IPS DF 19.7 (cell line): ENCODE data around the gene ENTPD5.
"Not testable (repeated sequence)": the region's sequence is repeated elsewhere in the genome, so short reads cannot be mapped to it uniquely, and the experiment has no call there.

Experiments used
- DNase-seq: peaks from one replicate; pipeline ENCODE4 v3.0.0-alpha.2; 2013; ENCODE audit warnings: low read depth, low spot score

ENTPD5 gene

DNA sequence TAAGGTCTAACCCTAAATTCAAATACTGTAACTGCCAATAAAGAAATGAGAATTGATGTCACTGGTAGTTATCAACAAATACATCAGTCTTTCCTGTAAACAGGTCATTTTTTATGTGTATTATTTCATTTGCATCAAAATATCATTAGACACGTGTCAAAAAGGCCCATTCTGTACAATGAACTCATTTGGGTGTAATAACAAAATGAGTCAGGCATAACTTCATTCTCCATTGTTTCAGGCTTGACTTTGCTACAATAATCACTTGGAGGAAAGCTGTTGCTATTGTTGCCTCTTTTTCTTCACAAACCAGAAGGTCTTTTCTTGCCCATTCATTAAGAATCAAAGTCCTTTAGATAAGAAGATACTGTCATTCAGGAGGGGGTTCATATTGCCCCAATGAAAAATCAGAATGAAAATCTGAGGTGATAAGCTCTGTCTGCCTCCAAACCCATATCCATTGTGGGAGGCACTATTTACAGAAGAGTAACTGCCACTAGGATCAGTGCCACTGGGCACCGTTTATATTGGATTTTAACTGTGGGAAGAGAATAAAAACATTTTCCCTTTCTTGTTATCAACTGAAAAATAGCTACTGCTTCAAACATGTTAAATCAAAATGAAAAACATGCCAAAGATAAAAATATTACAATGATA lies 10.1 kb downstream of the ENTPD5 start:
- no peak for DNase-seq

DNA sequence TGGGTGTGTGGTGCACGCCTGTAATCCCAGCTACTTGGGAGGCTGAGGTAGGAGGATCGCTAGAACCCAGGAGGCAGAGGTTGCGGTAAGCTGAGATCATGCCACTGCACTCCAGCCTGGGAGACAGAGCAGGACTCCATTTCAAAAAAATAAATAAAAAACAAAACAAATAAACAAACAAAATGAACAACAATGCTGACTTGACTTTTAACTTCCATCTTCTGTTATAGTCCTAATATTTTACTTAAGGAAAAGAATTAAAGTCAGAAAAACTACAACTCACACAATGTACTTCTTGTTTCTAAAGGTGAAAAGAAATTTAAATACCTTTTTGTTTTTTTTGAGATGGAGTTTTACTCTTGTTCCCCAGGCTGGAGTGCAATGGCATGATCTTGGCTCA lies 13.4 kb downstream of the ENTPD5 start:
- not testable (repeated sequence) for DNase-seq

DNA sequence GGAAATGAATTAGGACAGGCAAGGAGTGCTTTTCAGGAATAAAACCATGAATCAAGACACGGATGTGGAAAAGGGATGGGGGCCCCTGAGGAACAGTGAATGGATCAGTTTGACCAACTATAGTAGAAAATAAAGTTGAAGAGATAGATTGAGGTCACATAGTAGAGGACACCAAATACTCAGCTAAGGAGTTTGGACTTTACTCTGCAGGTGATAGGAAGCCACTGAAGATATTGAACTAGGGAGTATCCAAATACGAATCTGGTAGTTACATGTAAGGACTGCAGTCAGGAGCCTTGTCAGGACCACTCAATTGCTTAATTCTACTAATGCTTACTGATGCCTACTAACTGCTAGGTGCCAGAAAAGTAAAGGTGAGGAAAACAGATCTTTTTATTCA lies 20.4 kb downstream of the ENTPD5 start:
- DNase-seq = no peak

DNA sequence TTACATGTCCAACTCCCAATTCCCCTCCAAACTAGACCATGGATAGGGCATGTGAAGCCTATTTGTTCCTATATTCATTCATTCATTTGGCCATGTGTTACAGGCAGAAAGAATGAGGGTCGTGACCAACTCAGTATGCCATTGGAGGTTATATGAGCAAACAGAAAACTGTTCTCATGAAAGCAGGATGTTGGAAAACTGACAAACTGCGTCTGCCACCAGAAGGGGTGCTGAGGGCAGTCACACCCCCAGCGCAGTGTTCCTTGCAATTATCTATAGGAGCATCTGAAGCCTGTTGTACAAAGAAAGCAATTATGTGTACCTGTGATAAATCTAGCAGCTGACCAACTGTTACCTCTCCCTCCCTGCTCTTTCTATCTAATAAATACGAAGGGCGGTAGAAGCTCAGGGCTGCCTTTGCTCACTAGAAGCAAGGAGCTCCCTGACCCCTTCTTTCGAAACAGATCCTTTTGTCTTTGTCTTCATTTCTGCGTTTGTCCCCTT lies 21.1 kb downstream of the ENTPD5 start:
- no peak for DNase-seq

DNA sequence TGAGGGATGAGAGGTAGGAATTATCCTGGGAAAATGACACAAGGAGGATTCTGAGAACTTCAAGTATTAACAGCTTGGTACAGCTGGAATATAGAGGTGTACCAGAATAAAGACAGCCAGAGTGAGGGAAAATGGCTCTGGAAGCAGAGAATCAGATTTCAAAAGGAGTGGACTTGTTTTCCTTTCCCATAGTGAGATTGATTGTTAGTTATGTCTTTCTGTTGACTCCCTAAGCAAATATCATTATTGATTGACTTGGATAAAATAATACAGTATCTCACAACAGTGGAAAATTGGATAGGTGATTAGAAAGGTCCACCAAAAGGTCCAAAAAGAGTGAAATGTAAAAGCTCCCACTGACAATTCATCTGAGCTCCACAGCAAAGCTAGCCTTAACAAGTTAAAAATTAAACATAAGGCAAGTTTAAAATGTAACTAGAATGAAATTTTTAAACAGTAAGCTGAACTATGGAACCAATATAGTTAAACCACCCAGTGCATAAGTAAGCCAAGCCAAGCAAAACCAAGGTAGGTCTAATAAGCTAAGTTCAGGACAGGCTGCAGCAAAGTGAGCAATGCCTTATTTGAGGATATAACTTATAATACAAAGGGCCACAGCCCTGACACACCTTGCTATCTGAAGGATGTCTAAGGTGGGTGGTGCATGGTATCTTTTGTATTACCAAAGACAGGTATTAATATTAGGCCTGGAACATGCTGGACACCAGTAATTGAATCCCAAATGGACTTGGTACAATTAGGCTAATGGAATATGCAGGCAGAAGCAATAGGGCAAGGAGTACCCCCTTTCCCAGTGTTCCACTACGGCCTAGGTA lies 21.8 kb downstream of the ENTPD5 start:
- no peak for DNase-seq

DNA sequence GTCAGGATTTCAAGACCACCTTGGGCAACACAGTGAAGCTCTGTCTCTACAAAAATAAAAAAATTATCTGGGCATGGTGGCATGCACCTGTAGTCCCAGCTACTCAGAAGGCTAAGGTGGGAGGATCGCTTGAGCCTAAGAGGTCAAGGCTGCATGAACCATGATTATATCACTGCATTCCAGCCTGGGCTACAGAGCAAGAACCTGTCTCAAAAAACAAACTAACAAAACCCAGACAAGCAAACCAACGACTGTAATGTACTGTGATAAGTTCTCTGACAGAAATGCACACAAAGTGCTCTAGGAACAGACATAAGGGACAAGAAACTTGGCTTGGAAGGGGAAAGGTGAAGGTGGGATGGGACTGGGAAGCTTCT lies 22.4 kb downstream of the ENTPD5 start:
- no peak for DNase-seq

DNA sequence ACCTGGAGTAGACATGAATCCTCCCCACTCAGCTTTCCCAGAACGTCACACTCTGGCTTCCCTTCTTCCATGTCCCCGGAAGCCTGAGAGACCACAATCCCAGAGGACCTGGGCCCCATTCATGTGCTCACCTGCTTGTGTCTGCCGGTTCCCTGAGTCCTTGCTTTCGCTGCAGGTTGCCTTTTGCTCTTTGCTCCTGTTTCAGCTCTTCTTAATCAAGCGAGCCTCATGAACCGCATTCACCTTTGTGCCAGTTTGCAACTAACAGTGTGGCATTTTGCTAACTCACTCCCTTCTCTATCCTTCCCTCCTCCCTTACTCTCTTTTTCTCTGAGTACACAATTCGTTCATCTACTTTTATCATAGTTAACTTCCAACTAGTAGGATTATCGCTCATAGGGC lies 23.1 kb downstream of the ENTPD5 start:
- DNase-seq = no peak

DNA sequence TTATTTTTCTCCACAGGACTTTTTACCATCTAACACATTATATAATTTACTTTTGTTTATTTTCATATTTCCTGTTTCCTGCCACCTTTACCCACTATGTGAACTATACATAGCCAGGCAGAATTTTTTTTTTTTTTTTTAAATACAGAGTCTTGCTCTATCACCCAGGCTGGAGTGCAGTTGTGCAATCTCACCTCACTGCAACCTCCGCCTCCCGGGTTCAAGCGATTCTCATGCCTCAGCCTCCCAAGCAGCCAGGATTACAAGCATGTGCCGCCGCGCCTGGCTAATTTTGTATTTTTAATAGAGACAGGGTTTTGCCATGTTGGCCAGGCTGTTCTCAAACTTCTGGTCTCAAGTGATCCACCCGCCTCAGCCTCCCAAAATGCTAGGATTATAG lies 24.2 kb downstream of the ENTPD5 start:
- DNase-seq = not testable (repeated sequence)

DNA sequence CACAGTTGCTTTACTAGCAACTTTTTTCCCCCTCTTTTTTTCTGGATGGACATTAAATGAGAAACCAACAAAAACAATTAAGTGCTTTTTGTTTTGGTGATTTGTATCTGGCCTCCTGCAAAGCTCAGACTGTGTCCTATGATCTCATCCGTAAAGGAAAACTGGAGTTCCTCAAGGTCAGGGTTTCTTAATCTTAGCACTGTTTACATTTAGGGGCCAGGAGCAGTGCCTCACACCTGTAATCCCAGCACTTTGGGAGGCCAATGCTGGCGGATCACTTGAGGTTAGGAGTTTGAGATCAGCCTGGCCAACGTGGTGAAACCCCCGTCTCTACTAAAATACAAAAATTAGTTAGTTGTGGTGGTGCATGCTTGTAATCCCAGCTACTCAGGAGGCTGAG lies 28.0 kb downstream of the ENTPD5 start:
- no peak for DNase-seq

DNA sequence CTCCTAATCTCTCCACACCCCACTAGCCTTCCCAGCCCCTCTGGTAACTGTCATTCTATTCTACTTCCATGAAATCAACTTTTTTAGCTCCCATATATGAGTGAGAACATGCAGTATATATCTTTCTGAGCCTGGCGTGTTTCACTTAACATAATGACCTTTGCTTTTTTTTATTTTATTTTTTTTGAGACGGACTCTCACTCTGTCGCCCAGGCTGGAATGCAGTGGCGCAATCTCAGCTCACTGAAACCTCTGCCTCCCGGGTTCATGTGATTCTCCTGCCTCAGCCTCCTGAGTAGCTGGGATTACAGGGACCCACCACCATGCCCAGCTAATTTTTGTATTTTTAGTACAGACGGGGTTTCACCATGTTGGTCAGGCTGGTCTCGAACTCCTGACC lies 30.4 kb downstream of the ENTPD5 start:
- DNase-seq = not testable (repeated sequence)

DNA sequence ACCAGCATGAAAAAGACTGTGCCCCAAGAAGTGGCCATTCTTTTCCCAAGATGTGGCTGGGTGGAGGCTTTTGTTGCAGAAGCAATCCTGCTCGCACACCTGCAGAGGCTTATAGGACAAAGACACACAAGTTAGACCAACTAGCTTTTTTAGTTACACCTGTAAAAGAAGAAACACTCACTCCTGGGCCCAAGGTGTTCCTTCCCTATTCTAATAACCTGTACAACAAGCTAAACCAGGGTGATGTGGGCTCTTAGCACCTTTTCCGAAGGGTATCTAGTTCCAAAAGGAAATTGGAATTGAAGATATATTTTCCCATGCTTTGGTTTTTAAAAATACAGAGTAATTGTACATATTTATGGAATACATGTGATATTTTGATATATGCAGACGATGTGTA lies 31.0 kb downstream of the ENTPD5 start:
- no peak for DNase-seq

DNA sequence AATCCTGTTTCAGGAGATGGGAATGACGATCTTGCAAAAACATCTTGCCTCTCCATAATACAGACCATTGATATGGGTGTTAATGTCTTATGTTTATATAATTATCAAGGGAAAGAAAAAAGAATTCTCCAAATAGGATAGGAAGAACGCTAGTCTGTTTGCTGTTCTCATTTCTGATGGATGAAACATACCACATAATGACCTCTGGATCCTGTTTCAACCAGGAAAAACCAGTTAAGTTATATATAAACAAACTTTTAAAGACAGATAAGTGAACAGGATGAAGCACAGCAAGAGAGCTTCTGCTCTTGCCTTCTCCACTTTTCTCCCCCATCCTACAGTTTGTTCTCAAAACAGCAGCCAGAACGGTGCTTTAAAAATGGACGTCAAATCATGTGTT lies 41.2 kb downstream of the ENTPD5 start:
- no peak for DNase-seq

DNA sequence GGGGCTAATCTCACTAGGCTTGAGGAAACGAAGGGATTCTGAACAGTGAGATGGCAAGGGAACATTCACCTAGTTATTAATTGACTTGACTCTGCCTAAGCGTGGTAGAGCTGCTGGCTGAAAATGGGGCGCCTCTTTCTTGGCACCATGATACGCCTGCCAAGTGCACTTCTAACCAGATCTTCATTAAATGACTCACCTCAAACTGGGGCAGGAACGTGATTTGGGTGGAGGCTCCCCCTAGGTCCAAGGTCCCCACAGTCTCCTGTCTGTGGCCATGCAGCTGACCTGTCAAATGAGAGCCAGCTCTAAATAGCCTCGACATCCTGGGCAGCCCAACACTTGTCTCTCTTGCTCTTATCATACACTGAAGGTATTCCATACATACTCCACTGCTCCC lies 43.0 kb downstream of the ENTPD5 start:
- no peak for DNase-seq

DNA sequence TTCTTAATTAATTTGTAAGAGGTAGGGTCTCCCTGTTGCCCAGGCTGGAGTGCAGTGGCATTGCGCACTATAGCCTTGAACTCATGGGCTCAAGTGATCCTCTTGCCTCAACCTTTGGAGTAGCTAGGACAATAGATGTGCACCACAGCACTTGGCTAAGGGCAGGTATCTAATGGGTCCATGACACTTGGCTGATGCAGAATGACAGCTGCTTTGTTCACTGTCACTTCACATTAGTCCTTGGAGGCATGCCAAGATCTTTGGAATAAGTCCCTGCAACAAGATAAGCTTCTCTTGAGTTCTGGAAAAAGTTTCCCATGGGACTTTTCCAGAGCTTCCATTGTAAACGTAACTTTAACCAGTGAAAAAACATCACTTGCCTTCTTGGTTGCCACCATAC lies 45.6 kb downstream of the ENTPD5 start:
- no peak for DNase-seq

DNA sequence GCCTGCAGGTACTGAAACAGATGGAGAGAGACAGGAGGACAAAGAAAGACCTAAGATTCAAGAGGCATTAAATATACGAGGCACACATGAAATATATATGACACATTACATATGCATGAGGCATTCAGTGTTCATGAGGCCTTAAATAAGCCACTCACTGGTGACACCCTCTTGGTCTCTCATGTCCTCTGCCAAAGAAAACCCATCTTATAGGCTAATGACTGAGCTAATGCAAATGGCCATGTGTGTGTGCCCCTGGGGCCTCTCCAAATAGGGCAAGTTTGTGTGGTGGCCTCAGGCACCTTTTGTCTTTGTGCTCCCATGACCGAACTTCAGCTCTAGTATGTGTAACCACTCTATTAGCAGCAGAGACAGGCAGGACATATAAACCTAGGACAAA lies 50.2 kb downstream of the ENTPD5 start:
- no peak for DNase-seq

DNA sequence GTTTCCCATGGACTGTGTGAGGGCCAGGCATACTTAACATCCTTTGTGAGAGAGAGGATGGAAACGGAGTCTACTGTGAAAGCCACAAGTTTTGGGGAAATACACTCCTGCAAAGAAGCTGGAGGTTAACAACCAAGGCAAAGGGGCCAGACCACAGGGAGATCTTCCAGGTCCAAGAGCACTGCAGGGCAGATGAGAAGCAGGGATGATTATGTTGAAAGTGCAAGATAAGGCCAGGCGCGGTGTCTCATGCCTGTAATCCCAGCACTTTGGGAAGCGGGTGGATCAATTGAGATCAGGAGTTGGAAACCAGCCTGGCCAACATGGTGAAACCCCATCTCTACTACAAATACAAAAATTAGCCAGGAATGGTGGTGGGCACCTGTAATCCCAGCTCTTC lies 53.9 kb downstream of the ENTPD5 start:
- DNase-seq = no peak

DNA sequence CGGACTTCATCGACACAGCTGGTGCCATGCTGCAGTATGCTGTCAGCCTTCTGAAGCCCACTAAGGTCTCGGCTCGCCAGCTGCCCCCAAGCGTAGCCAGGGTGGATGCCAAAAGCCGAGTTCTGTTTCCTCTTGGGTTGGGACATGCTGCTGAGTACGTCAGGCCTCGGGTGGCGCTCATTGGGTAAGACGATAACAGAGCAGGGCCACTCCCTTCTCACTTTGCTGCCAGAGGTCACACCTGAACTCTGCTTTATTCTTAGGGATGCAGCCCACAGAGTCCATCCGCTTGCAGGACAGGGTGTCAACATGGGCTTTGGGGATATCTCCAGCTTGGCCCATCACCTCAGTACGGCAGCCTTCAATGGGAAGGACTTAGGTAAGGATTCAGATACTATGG lies 57.9 kb downstream of the ENTPD5 start:
- DNase-seq = no peak

DNA sequence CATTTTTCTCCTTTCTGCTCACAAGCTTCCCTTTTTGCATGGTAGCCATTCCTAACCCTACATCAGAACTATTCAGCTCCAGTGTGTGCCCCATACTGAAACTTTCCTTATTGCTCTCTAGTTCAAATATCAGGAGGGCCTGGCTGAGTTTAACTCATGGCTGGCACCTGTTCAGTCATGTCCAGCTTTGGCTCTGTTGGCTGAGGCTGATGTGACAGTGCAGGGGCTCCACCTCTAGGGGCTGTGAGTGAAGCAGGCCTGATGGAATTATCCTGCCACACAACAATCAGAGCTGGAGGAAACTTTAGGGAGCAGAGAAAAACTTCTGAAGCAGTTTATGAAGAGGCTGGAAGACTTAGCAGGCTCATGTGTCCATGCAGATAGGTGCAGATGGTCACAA lies 60.5 kb downstream of the ENTPD5 start:
- DNase-seq = no peak

DNA sequence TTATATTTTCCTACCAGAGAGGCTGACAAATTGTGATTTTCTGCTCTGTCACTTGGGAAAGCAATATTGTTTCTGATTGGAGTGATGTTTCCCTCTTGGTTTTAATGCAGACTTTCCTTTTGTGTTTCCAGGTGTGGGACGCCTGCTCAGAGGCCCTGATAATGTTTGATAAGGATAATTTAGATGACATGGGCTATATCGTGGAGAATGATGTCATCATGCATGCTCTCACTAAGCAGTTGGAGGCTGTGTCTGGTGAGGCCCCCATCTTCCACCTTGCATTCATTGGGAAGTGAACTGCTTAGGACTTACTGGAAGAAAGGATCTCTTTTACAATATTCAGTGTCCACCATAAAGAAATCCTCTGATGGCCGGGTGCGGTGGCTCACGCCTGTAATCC lies 63.4 kb downstream of the ENTPD5 start:
- DNase-seq = no peak

DNA sequence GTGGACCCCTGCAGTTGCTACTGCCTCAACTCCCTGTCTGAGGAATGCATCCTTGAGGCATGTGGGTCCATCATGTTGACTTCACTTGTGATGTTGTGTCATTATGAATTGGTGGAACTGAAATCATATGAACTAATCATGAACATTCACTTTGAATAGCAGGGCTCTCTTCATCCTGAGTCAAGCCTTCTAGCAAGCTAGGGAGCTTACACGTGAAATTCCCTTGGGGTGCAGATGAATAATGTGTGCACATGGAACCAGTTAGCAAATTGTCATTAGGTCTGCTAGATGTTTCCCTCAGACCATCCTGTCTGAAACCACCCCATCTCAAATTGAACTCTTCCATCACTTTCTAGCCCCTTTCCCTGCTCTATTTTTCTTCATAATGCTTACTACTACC lies 65.4 kb downstream of the ENTPD5 start:
- no peak for DNase-seq

DNA sequence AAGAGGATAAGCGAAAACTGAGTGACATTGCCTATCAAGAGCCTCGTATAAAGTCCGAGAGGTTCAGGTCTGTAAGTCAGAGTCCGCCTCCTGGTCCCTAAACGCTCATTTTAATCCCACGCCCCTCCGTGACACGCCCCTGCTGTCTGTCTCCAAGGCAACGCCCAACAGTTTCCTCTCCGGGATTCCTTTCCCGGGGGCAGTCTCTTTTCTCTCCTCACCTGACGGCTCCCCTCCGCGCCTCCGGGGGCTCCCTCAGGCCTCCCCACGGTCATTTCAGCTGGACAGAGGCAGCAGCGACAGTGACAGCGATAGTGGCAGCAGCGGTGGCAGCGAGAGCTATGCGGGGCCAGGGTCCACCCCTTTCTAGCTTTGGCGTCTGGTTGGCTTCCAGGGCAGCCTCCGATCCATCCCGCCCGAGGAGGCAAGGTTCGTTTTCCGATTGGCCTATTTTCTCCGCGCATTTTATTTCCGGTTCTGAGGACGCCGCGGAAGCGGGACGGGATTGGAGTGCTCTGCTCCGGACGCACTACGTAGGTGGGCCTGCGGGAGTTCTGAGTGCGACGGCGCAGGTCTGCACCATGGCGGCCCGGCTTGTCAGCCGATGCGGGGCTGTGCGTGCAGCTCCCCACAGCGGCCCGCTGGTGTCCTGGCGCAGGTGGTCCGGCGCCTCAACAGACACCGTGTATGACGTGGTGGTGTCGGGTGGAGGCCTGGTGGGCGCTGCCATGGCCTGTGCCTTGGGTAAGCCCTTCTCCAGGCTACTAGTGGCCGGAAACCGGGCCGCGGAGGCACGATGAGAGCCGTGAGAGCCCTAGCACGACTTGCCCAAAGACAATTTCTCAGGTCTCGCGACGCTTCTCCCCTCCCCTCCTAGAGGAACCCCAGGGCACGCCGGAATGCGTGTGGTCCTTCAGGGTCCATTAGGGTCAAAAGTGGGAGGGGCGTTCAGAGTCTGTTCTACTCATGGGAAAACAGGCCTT lies 69.0 kb downstream of the ENTPD5 start, which contains the start of the genes COQ6 and FAM161B:
Gene COQ6, plus strand, starts transcription at position 551 of the 983 bp plus-strand sequence. Its CDS starts 31 bp downstream, at position 582.
Gene FAM161B, minus strand, starts transcription at position 343 of the 983 bp plus-strand sequence. Its CDS starts 68 bp downstream, at position 275.
- DNase-seq = peak; percentile 91
